GM12878 (cell line): ENCODE results near the gene CENPS.

Source experiments
- FOS ChIP-seq: IDR thresholded peaks from 3 replicates; pipeline ENCODE4 v1.6.1; 2011; ENCODE audit warnings: borderline replicate concordance; ENCODE audit not compliant: insufficient read length; ENCODE audit errors: extremely low read depth
- POLR2A ChIP-seq: IDR thresholded peaks from 2 replicates; pipeline ENCODE4 v1.6.1; 2011; ENCODE audit warnings: low read depth, mild to moderate bottlenecking, low read length

DNA sequence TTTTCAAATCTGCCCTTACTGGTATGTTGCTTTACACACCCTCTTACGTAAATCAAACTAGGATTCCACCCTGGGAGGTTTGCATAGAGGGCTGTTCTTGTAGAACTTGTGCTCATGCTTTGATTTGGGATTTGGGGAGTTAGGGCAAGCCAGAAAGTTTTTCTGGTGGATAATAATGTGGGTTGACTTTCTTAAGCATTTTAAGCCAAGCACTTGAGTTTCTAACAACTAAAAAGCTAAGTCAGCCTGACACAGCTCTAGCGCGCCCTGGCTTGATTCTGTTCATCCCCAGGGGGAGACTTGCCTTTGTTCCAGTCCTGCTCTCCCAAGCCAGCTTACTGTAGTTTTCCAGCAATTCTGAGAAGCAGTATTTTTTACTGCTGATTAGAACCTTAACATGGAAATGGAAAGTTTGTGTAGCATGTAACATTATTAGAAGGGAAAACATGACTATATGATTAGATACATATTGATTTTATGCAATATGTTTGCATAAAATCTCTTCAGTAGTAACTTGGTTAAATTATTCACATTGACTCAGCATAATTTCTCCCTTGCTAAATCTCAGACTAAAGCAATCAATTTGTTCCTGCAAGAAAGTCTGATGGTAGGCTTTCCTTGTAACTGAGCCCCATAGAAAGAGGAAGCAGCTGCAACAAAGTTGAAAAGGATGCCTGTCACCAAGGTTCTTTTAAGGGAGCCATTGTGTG is 42.4 kb upstream of the CENPS start:
- TF ChIP-seq FOS (no peak), POLR2A (no peak)
